Heart left ventricle (tissue), 16 donors: ENCODE measurements around the gene TMEM272. TPM values are rescaled to one million over a fixed set of nuclear protein-coding genes. Genes with fewer than 3 reads are reported as not detected.

Experiments
- ATAC-seq, 4 donors: fragments of 200-7000 bp; cut with Tn5 transposase; one replicate each; pipeline ENCODE4 v1.9.1; 2020 to 2022; ENCODE audit warnings: moderate library complexity in 4 of 4, mild to moderate bottlenecking in 3 of 4, moderate number of reproducible peaks in 1 of 4
- DNase-seq, 5 donors: peaks; one replicate each; pipeline ENCODE4 v3.0.0-alpha.2; 2020
- H3K27ac ChIP-seq, 12 donors: fragments of 200-600 bp; sonication (generic) in 4 of 12; one replicate each; pipeline versions ENCODE4 v1.5.0 to v1.8.0; 2016 to 2022; ENCODE audit warnings: mild to moderate bottlenecking in 2 of 12
- H3K27me3 ChIP-seq, 9 donors: fragments of 200-600 bp; sonication (generic) in 2 of 9; one replicate each; pipeline versions ENCODE4 v1.5.1 to v1.8.0; 2016 to 2022; ENCODE audit warnings: mild to moderate bottlenecking in 3 of 9
- H3K36me3 ChIP-seq, 9 donors: fragments of 200-600 bp; sonication (generic) in 2 of 9; one replicate each; pipeline versions ENCODE4 v1.5.0 to v1.8.0; 2018 to 2022; ENCODE audit warnings: mild to moderate bottlenecking in 2 of 9
- H3K4me1 ChIP-seq, 12 donors: fragments of 200-600 bp; sonication (generic) in 4 of 12; one replicate each; pipeline versions ENCODE4 v1.5.0 to v1.8.0; 2016 to 2022; ENCODE audit warnings: mild to moderate bottlenecking in 3 of 12
- H3K4me3 ChIP-seq, 12 donors: fragments of 200-600 bp; sonication (generic) in 4 of 12; one replicate each; pipeline versions ENCODE4 v1.5.0 to v1.8.0; 2017 to 2022; ENCODE audit warnings: mild to moderate bottlenecking in 9 of 12, moderate library complexity in 4 of 12
- H3K9me3 ChIP-seq, 12 donors: fragments of 200-600 bp; sonication (generic) in 4 of 12; one replicate each; pipeline versions ENCODE4 v1.5.0 to v1.8.0; 2016 to 2022; ENCODE audit warnings: mild to moderate bottlenecking in 1 of 12
- CTCF ChIP-seq, 12 donors: fragments of 200-600 bp; sonication (generic) in 4 of 12; IDR thresholded peaks; one replicate each; pipeline versions ENCODE4 v1.5.0 to v1.8.0; 2018 to 2022; ENCODE audit warnings: antibody characterized with exemption in 12 of 12, mild to moderate bottlenecking in 5 of 12
- POLR2A ChIP-seq, 2 donors: fragments of 450-650 bp; IDR thresholded peaks; one replicate each; pipeline ENCODE4 v1.6.1; 2017; ENCODE audit warnings: antibody characterized with exemption in 2 of 2, mild to moderate bottlenecking in 2 of 2, moderate library complexity in 2 of 2
- WGBS, 4 donors: extraction: QIAGEN DNeasy Blood & Tissue Kit in 2 of 4; methylation state at CpG; one replicate each; pipeline versions ENCODE4 v1.1.5 to v1.1.7; 2013 to 2018; 5-methylcytosine and 5-hydroxymethylcytosine counted together
- intact Hi-C, 10 donors: fragments of 100-400 bp; cut with DNase I; formaldehyde crosslinking; loops; one replicate each; pipeline versions ENCODE4 v1.11.1 to v1.14.2; 2022
- polyA plus RNA-seq, 2 donors: library from polyadenylated mRNA; stranded (reverse); fragments of 200-250 nt; gene quantifications; one replicate each; pipeline ENCODE4 v1.2.3, GENCODE V29; 2013
- total RNA-seq, 9 donors: library from RNA; depleted of rRNA in 2 of 9; stranded (reverse); fragments of >200 nt in 2 of 9; fragmentation: NEBNext Ultra II Directional in 3 of 9; extraction: Animal tissue kit (Norgen Biotek cat#: 25700) in 3 of 9; gene quantifications; one replicate each; pipeline versions ENCODE4 v1.1.0 to v1.2.4, GENCODE V29; 2016 to 2023
- donor health status: ischemic (EF 13 %, LVEDD 7.1; RV severe dilation, severe dysfunction).
- donor health status: healthy with polysubstance abuse.
- donor health status: DM: no; HTN: yes; CAD: no.
- donor health status: DM: no; HTN: no; CAD: no.
- donor health status: ischemic (EF 25% LVEDD 6.9; RV normal size, moderate dysfunction).
- donor health status: ischemic (EF 25% LVEDD 5.7; RV mildly dilated, moderate dysfunction).
- donor health status: healthy.
- donor health status: DM: yes; HTN: yes; CAD: no.
- donor health status: ischemic (EF 35%, LVEDD 5.7; RV mildly dilated, moderate dysfunction).
- donor health status: nonischemic (EF 11% LVEDD 7.7; RV severe dilation, severe dysfunction).
- donor health status: DM: yes; HTN: yes; CAD: no.
- donor health status: PGD.
- donor health status: ischemic (EF 29% LVEDD 5.4; RV normal size, mild dysfunction).
- donor health status: nonischemic (EF 23%, LVEDD 6.1; RV moderate dilation, normal function).

The TMEM272 gene
- total and polyA plus RNA-seq, 11 donors: 0.14 to 1.6 (median 0.33) TPM; not detected in 1

- H3K4me3 ChIP-seq: no peak overlapping the region
- no peak for DNase-seq
- no peaks in the 10 kb centered on the region for H3K4me1 ChIP-seq
- no peaks in the 10 kb centered on the region for H3K9me3 ChIP-seq
- no peaks in the 10 kb centered on the region for H3K36me3 ChIP-seq
- no peak for ATAC-seq
- intact Hi-C loops: no loop called here
- no peaks in the 10 kb centered on the region for H3K27me3 ChIP-seq
- 57 to 72% (median 65%) methylated on average over 7 of the region's 7 CpGs for WGBS, 4 donors
- TF ChIP-seq CTCF (IDR thresholded peaks at IDR 0.05) (no peak), POLR2A (IDR thresholded peaks at IDR 0.05) (no peak)
- H3K27ac ChIP-seq: no peak overlapping the region
These were observed 18.0 kb upstream of the TMEM272 start for GRCh38 chr13:51862957-51863356.

GRCh38 chr13:51861723-51862300, 16.8 kb upstream of the TMEM272 start, which contains the start of gene CCDC70:
Gene CCDC70 (plus strand): TSS chr13:51861969. CDS start chr13:51865412, 3,443 bp downstream.
- no peaks in the 10 kb centered on the region for H3K4me1 ChIP-seq
- 87 to 92% (median 88%) methylated on average over 5 of the region's 5 CpGs for WGBS, 4 donors
- H3K27ac ChIP-seq: no peak within 1 kb of the TSS
- intact Hi-C loops: no loop called here
- ATAC-seq: no peak
- H3K27me3 ChIP-seq: no peaks in the 10 kb centered on the region
- H3K36me3 ChIP-seq: no peaks in the 10 kb centered on the region
- DNase-seq: no peak
- H3K9me3 ChIP-seq: no peaks in the 10 kb centered on the region
- no peak for TF ChIP-seq POLR2A (IDR thresholded peaks at IDR 0.05)
- TF ChIP-seq CTCF (IDR thresholded peaks at IDR 0.05): no peak
- no peak within 1 kb of the TSS for H3K4me3 ChIP-seq

GRCh38 chr13:51858433-51859247, 13.7 kb upstream of the TMEM272 start:
- H3K9me3 ChIP-seq: no peaks in the 10 kb centered on the region
- TF ChIP-seq POLR2A (IDR thresholded peaks at IDR 0.05): no peak
- no peak for TF ChIP-seq CTCF (IDR thresholded peaks at IDR 0.05)
- no peaks in the 10 kb centered on the region for H3K27me3 ChIP-seq
- 56 to 60% (median 58%) methylated on average over 11 of the region's 11 CpGs for WGBS, 4 donors
- H3K36me3 ChIP-seq: no peaks in the 10 kb centered on the region
- ATAC-seq (no peak), DNase-seq (no peak)
- H3K27ac ChIP-seq: no peak overlapping the region
- intact Hi-C loops: no loop called here
- H3K4me3 ChIP-seq: no peak overlapping the region
- no peaks in the 10 kb centered on the region for H3K4me1 ChIP-seq

- ATAC-seq (no peak), DNase-seq (no peak)
- TF ChIP-seq CTCF (IDR thresholded peaks at IDR 0.05): no peak
- no peak for TF ChIP-seq POLR2A (IDR thresholded peaks at IDR 0.05)
- Histone ChIP-seq H3K9me3 (no peaks in the 10 kb centered on the region), H3K27me3 (no peaks in the 10 kb centered on the region), H3K4me1 (no peaks in the 10 kb centered on the region), H3K36me3 (no peaks in the 10 kb centered on the region), H3K27ac (no peak overlapping the region), H3K4me3 (no peak overlapping the region)
- WGBS, 4 donors: 87 to 95% (median 93%) methylated on average over 1 of the region's 1 CpG
- intact Hi-C loops: no loop called here
These were observed 12.0 kb upstream of the TMEM272 start for GRCh38 chr13:51856998-51857397.
